Dendritic cell treated with granulocyte-macrophage colony-stimulating factor and Interleukin-4, amounts not matched to agents 40 ng/mL and 50 ng/mL, for 4 days (primary cell): ENCODE results near the gene TTYH3.

Experiments used
- H3K27ac Mint-ChIP-seq: one replicate; pipeline ENCODE4 v1.8.0; 2022; ENCODE audit warnings: mild to moderate bottlenecking, mixed read lengths
- H3K27me3 Mint-ChIP-seq: one replicate; pipeline ENCODE4 v1.8.0; 2022; ENCODE audit warnings: mild to moderate bottlenecking, mixed read lengths
- H3K36me3 Mint-ChIP-seq: one replicate; pipeline ENCODE4 v1.8.0; 2022; ENCODE audit warnings: low read depth, mixed read lengths
- H3K4me1 Mint-ChIP-seq: one replicate; pipeline ENCODE4 v1.8.0; 2022; ENCODE audit warnings: low read depth, mixed read lengths
- H3K4me3 Mint-ChIP-seq: one replicate; pipeline ENCODE4 v1.8.0; 2022; ENCODE audit warnings: mild to moderate bottlenecking, moderate library complexity, mixed read lengths
- H3K9me3 Mint-ChIP-seq: one replicate; pipeline ENCODE4 v1.8.0; 2022; ENCODE audit warnings: mixed read lengths
- intact Hi-C: fragments of 100-400 bp; cut with micrococcal nuclease; formaldehyde crosslinking; loops from one replicate; pipeline ENCODE4 v1.15.0; 2022

TTYH3 gene

GRCh38 chr7:2705371-2706096 is 73.7 kb downstream of the TTYH3 start:
- no peaks in the 10 kb centered on the region for H3K36me3 Mint-ChIP-seq
- peaks cover 21% of the 10 kb centered on the region for H3K4me1 Mint-ChIP-seq
- intact Hi-C loops: no loop called here
- H3K27me3 Mint-ChIP-seq: peaks cover 36% of the 10 kb centered on the region
- H3K27ac Mint-ChIP-seq: no peak overlapping the region
- no peak overlapping the region for H3K4me3 Mint-ChIP-seq
- no peaks in the 10 kb centered on the region for H3K9me3 Mint-ChIP-seq

GRCh38 chr7:2706685-2707126 is 74.9 kb downstream of the TTYH3 start:
- Mint-ChIP-seq H3K36me3 (peaks cover 7% of the 10 kb centered on the region), H3K4me3 (no peak overlapping the region), H3K4me1 (peaks cover 27% of the 10 kb centered on the region), H3K27ac (no peak overlapping the region), H3K27me3 (peaks cover 34% of the 10 kb centered on the region), H3K9me3 (no peaks in the 10 kb centered on the region)
- intact Hi-C loops: no loop called here

GRCh38 chr7:2707481-2707880 is 75.7 kb downstream of the TTYH3 start:
- H3K9me3 Mint-ChIP-seq: no peaks in the 10 kb centered on the region
- intact Hi-C loops: no loop called here
- H3K27ac Mint-ChIP-seq: no peak overlapping the region
- no peak overlapping the region for H3K4me3 Mint-ChIP-seq
- H3K27me3 Mint-ChIP-seq: peaks cover 35% of the 10 kb centered on the region
- H3K4me1 Mint-ChIP-seq: peaks cover 26% of the 10 kb centered on the region
- H3K36me3 Mint-ChIP-seq: peaks cover 14% of the 10 kb centered on the region

- H3K4me3 Mint-ChIP-seq: no peak overlapping the region
- peaks cover 15% of the 10 kb centered on the region for H3K36me3 Mint-ChIP-seq
- peaks cover 37% of the 10 kb centered on the region for H3K27me3 Mint-ChIP-seq
- intact Hi-C loops: no loop called here
- H3K4me1 Mint-ChIP-seq: peaks cover 29% of the 10 kb centered on the region
- H3K27ac Mint-ChIP-seq: no peak overlapping the region
- H3K9me3 Mint-ChIP-seq: no peaks in the 10 kb centered on the region
Observed at GRCh38 chr7:2708041-2708440, 76.3 kb downstream of the TTYH3 start.

DNA sequence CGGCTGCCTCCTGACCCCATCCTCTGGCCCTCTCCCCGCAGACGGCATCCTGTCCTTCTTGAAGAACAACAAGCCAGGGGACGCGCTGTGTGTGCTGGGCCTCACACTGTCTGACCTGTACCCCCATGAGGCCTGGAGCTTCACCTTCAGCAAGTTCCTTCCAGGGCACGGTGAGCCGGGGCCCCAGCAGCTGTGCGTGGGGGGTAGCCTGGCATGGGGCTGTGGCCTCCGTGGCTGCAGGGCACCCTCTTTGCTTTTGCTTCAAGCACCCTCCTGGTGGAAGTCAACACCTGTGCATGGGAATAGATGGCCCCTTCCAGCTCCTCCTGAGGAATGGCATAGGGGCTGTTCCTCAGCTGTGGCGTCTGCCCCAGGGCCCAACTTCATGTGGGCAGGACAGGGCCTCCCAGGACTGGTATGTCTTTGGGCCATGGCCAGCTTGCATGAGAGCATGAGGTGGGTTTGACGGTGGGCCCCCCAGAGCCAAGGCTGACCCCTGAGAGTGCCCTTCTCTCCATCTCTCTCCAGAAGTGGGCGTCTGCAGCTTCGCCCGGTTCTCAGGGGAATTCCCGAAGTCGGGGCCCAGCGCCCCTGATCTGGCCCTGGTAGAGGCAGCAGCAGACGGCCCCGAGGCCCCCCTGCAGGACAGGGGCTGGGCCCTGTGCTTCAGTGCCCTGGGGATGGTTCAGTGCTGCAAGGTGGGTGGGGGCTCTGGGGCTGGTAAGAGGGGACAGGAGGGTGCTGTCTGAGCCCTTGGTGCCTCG is 76.9 kb downstream of the TTYH3 start:
- H3K36me3 Mint-ChIP-seq: peaks cover 19% of the 10 kb centered on the region
- no peak overlapping the region for H3K27ac Mint-ChIP-seq
- H3K4me1 Mint-ChIP-seq: peaks cover 35% of the 10 kb centered on the region
- H3K9me3 Mint-ChIP-seq: no peaks in the 10 kb centered on the region
- intact Hi-C loops: no loop called here
- H3K27me3 Mint-ChIP-seq: peaks cover 39% of the 10 kb centered on the region
- no peak overlapping the region for H3K4me3 Mint-ChIP-seq

- Mint-ChIP-seq H3K4me3 (peak overlapping the region; percentile 69), H3K4me1 (peaks cover 45% of the 10 kb centered on the region), H3K27me3 (peaks cover 43% of the 10 kb centered on the region), H3K27ac (peak overlapping the region; percentile 60), H3K36me3 (peaks cover 29% of the 10 kb centered on the region), H3K9me3 (no peaks in the 10 kb centered on the region)
- intact Hi-C loops: no loop called here
Observed at GRCh38 chr7:2709553-2710285, 77.9 kb downstream of the TTYH3 start.

DNA sequence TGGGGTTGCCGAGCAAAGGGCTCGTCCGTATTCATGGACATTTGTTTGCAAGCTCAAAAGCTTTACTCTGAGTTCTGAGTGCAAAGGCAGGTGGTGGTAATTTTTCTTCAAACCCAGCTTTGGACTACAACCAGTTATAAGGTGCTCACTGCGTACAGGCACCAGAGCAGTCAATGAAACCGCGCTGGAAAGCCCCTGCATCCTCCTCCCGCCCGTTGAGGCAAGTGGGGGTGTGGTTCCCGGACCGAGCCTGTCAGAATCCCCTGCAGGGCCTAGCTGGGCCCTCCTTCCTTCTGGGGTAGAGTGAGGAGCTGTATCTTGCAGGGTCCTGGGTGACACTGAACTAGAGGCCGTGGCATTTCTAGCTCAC is 78.5 kb downstream of the TTYH3 start:
- Mint-ChIP-seq H3K9me3 (no peaks in the 10 kb centered on the region), H3K36me3 (peaks cover 31% of the 10 kb centered on the region), H3K4me1 (peaks cover 51% of the 10 kb centered on the region), H3K27me3 (peaks cover 43% of the 10 kb centered on the region), H3K27ac (peak overlapping the region; percentile 60), H3K4me3 (peak overlapping the region; percentile 69)
- intact Hi-C loops: no loop called here

- no peaks in the 10 kb centered on the region for H3K9me3 Mint-ChIP-seq
- H3K36me3 Mint-ChIP-seq: peaks cover 31% of the 10 kb centered on the region
- H3K27me3 Mint-ChIP-seq: peaks cover 41% of the 10 kb centered on the region
- H3K27ac Mint-ChIP-seq: peak overlapping the region; percentile 25
- peaks cover 58% of the 10 kb centered on the region for H3K4me1 Mint-ChIP-seq
- no peak overlapping the region for H3K4me3 Mint-ChIP-seq
- intact Hi-C loops: no loop called here
Observed at GRCh38 chr7:2710901-2711551, 79.2 kb downstream of the TTYH3 start.

GRCh38 chr7:2711895-2712675 is 80.3 kb downstream of the TTYH3 start:
- H3K36me3 Mint-ChIP-seq: peaks cover 40% of the 10 kb centered on the region
- intact Hi-C loops: no loop called here
- no peak overlapping the region for H3K4me3 Mint-ChIP-seq
- no peaks in the 10 kb centered on the region for H3K9me3 Mint-ChIP-seq
- H3K27ac Mint-ChIP-seq: no peak overlapping the region
- H3K27me3 Mint-ChIP-seq: peaks cover 49% of the 10 kb centered on the region
- peaks cover 69% of the 10 kb centered on the region for H3K4me1 Mint-ChIP-seq

DNA sequence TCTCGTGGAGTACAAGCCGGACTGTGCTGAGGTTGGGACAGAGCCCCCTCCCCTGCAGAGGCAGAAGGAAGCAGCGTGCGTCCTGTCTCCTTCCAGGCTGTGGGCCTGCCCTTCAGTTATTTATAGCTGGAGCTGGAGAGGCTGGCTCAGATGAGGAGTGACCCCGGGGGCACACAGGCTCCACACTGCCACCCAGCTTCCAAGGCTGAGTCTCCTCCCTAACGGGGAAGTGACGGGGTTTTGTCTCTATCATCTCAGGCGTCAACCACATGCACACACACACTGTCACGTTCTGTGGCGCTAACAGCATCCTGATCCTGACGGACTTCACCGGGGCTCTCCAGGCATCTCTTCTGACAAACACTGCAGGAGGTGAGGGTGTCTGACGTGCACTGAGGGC is 81.6 kb downstream of the TTYH3 start:
- Mint-ChIP-seq H3K27me3 (peaks cover 57% of the 10 kb centered on the region), H3K9me3 (no peaks in the 10 kb centered on the region), H3K27ac (peak overlapping the region; percentile 63), H3K4me3 (no peak overlapping the region), H3K36me3 (peaks cover 46% of the 10 kb centered on the region), H3K4me1 (peaks cover 82% of the 10 kb centered on the region)
- intact Hi-C loops: no loop called here

DNA sequence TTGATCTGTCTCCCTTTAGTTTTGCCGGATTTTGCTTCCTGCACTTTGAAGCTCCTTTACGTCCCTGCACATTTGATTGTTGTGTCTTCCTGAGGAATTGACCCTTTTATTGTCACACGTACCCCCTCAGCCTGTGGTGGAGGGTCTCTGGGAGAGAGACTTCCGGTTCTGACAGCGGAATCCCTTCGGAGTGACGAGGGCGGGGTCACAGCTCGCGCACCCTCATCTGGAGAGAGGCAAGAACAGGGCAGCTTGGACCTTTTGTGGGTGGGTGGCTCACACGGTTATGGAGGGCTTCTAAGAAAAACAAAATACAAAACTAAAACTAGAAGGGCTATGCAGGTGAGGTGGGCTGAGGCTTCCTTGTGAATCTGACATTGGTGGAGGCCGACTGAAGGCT is 82.2 kb downstream of the TTYH3 start:
- H3K4me1 Mint-ChIP-seq: peaks cover 88% of the 10 kb centered on the region
- intact Hi-C loops: no loop called here
- H3K27ac Mint-ChIP-seq: peak overlapping the region; percentile 63
- peaks cover 61% of the 10 kb centered on the region for H3K27me3 Mint-ChIP-seq
- H3K36me3 Mint-ChIP-seq: peaks cover 51% of the 10 kb centered on the region
- H3K9me3 Mint-ChIP-seq: no peaks in the 10 kb centered on the region
- no peak overlapping the region for H3K4me3 Mint-ChIP-seq
